ENCODE data around the gene DGKD.

The DGKD gene

DNA sequence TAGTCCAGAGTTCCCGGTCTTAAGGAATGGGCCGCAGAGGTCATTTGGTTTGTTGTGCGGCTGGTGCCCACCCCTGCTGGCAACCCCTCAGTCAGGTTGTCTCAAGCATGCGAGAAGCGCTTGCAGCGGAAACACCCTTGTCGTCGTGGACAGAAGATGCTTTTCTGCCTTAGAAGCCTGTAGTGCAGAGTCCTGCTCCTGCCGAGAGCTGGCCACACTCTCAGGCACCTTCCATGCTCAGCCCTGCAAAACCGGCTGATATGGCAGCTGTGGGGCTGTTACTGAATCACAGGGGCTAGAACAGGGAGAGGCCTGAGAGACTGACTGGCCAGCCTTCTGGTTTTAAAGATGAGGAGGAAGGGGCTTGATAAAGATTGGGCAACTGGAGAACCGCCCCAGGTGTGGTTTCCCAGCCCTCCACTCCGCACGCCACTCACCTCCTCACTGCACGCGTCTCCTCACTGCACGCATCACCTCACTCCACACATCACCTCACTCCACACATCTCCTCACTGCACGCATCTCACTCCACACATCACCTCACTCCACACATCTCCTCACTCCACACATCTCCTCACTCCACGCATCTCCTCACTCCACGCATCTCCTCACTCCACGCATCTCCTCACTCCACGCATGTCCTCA lies 108.7 kb downstream of the DGKD start:
- no peak for DNase-seq

DNA sequence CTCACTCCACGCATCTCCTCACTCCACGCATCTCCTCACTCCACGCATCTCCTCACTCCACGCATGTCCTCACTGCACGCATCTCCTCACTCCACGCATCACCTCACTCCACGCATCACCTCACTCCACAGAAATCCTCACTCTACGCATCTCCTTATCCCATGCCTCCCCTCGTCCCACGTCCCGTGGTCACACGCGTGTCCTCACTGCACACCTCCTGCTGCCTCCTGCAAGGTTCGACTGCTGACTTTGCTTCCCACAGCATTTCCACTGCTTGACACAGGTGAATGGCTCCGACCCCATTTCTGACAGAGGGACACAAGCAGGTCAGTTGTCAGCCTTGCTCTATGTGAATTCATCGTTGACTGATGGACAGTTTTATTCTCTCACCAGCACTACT lies 109.3 kb downstream of the DGKD start:
- DNase-seq, result no peak

DNA sequence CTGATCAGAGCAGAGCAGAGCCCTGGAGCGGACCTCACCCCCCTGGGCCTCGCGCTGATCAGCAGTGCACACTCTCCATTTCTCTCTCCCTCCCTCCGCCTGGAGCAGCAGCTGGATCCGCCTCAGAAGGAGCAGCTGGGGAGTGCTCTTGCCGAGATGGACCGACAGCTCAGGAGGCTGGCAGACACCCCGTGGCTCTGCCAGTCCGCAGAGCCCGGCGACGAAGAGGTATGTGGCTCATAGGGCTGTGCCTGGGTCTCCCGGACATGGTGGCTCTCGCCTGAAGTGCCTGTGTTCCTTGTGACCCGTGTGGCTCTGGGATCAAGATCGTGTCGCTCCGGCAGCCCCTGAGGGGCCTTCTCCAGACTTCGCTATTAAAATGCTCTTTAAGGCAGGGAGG lies 109.8 kb downstream of the DGKD start:
- DNase-seq, result no peak

GRCh38 chr2:233464531-233465240 lies 110.4 kb downstream of the DGKD start:
- DNase-seq, result no peak

GRCh38 chr2:233466991-233467603 lies 112.8 kb downstream of the DGKD start:
- no peak for DNase-seq

- DNase-seq, result no peak
Observed at GRCh38 chr2:233468047-233468740, 113.9 kb downstream of the DGKD start.

GRCh38 chr2:233468741-233469110 lies 114.4 kb downstream of the DGKD start:
- no peak for DNase-seq

DNA sequence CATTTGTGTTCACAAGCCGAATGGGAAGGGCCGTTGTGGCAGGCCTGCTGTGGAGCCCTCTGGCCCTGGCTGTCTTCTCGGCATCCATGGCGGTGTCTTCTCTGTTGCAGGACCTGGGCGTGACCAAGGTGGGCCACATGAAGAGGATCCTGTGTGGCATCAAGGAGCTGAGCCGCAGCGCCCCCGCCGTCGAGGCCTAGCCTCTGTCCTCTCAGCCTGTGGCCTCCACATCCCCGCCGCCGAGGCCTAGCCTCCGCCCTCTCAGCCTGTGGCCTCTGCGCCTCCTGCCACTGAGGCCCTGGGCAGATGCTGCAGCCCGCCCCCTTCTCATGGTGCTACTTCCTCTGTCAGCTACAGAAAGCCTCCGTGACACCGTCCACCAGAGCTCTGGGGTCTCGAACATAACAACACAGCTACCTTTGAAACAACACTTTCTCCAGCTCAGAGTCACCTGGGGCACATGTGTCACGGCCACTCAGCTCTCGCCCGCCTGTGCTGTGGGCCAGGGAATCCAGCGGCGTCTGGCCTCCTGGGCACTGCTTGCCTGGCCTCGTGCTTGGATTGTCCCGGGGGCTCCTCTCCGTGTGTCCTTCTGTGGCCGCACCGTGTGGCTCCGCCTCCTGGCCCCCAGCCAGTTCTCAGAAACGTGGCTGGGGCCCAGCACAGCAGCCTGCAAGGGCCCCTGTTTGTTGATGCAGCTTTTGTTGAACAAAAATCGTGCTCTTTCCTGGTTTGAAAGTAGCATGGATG lies 115.1 kb downstream of the DGKD start:
- DNase-seq, result no peak

GRCh38 chr2:233470011-233470687 lies 115.9 kb downstream of the DGKD start:
- DNase-seq, result no peak

DNA sequence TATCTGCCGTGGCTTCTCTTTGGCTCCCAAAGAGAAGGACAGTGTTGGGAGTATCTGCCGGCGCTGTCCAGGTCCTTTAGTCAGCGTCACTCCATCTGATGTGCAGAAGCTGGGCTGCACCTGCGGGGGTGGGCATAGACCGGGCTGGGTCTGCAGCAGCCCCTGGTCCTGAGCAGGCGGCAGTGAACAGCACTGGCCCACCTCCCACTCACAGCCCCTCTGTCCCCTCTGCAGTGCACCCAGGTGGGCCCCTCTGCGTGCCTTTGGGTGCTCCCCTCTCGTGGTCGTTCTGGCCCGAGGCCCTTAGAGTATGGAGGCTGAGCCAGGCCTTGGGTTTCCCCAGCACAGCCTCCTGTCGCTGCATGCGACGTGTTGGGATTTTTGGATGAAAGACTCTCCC lies 116.5 kb downstream of the DGKD start:
- DNase-seq, result no peak

- no peak for DNase-seq
Observed at GRCh38 chr2:233471291-233472035, 117.2 kb downstream of the DGKD start.

GRCh38 chr2:233473386-233473791 lies 119.1 kb downstream of the DGKD start:
- DNase-seq, result no peak

GRCh38 chr2:233473878-233474277 lies 119.6 kb downstream of the DGKD start:
- no peak for DNase-seq

DNA sequence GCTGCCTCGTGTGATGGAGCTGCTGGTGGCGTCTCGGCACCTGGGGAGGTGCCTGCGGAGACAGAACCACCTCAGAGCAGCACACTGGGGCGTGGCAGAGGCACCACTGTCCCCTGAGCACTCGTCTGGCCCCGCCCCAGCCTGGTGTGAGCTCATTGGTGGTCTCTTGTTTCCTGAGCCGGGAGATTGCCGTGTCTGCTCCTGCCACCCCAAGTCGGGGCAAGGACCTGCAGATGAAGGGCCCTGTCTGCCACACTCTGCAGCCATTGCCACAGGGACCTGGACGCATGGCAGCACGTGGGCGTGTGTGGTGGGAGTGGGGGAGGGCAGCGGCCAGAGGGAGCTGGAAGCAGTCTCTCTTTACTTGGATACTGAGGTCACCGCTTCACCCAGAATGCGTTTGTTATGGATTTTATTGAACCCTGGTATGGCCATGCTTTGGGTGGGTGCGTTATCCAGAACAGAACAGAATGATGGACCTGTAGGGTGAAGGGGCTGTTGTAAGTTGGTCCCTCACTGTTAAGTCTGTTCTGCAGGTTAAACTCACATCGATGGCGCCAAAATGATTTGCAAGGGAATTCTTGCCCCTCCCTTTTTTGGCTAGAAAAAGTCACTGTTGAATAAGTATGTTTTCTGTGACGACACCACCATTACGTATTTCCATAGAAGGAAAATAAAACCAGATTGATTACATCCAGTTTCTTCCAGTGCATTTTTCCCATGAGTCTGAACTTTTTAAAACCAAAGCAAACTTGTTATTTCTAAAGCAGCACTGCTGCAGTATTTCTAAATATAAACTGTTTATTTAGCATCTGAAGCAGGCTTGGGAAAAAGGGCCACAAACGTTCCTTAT lies 120.2 kb downstream of the DGKD start:
- no peak for DNase-seq

DNA sequence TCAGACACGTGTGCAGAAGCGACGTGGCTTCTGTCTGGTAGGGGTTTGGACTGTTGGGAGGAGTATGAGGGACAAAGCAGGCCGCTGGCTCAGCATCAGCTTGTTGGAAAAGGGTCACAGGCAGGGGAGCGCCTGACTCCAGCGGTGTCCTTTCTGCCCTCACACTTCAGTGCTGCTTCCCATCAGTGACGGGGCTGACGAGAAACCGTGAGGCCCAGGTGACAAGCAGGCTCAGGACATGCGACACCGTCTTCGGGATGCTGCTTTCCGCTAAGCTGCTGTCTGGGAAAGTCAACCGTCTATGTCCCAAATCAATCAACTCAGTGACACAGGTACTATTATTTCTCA lies 121.7 kb downstream of the DGKD start:
- no peak for DNase-seq

DNA sequence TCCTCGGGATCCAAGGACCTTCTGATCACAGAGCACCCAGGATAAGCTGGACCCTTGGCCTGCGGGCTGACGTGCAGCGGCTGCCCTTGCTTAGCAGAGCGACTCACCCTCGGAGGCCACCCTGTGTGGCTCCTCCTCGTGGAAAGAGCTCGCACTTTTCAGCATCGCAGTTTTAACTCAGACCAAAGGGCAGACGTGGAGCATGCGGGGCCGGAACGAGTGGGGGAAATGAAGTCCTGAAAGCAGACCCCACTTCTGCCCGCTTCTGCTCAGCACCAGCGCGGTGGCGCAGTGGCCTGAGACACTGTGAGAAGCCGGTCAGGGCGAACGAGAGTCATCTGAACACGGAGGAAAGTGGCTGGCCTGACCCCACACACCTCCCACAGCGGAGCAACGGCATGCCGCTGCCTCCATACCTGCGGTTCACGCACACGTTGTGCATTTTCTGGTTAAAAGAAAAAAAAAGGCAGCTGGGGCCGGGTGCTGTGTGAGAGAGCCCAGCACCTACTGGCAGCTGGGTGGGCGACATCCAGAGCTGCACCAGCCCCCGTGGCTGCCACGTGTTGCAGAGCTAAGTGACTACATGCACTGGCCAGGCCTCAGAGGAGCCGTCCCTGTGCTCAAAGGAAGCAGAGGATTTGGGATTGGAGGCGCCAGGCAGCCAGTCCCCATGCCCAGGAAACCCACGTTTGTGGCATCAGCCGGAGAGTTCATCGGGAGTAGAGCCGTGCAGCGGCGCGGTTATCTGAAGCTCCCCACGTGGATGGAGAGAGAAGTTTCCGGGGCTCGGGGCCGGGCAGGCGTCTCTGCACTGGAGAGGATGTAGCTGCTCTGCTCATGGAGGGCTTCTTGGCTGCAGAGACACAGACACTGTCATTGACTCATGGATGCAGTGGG lies 122.6 kb downstream of the DGKD start:
- no peak for DNase-seq

DNA sequence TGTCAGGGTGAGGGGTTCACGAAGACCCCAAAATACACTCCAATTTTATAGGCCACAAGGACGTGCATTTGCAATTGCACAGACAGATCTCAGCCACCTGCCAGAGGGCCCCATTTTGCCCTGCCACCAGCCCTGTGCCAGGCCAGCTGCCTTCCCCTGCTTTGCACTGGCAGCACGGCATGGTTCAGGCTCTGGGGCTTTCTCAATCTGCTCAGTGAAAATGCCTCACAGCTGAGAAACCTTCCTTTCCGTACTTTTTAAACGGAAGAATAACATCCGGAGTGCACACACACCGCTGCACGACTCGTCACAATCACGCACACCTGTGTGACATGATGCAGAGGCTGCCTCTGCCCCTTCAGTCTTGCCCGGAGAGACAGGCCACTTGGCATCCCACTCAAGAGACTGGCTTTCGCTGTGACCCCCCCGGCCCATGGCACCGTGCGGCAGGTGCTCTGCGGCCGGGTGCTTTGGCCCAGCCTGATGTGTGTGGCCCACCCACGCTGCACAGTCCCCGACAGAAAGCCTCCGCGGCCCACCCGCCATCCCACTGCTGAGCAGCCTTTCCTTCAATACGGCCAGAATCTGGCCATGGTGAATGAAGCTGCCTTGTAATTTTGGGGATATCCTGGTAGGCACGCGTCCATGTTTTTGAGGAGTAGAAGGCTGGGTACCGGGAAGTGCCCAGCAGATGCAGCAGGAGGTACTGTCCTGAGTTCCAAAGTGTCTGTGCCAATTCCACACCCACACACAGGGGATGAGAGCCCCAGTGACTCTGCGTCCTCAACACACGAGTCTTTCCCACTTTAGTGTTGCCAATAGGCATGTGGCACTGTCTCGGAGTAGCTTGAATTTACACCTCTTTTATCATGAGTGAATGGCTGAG lies 123.5 kb downstream of the DGKD start:
- DNase-seq, result no peak

- no peak for DNase-seq
Observed at GRCh38 chr2:233479616-233480489, 125.6 kb downstream of the DGKD start.

All from NCI-H1694 (cell line).